HUES6 (cell line): ENCODE data around the gene PCK2.

ENCODE experiments used
- H3K27ac ChIP-seq: 2 replicates; pipeline ENCODE4 v1.7.0; 2013; ENCODE audit warnings: low read depth, mild to moderate bottlenecking, low read length, inconsistent platforms
- H3K27me3 ChIP-seq: 2 replicates; pipeline ENCODE4 v1.6.1; 2013; ENCODE audit warnings: low read length; ENCODE audit not compliant: control insufficient read depth, insufficient read depth
- H3K36me3 ChIP-seq: 2 replicates; pipeline ENCODE4 v1.6.1; 2013; ENCODE audit warnings: low read length; ENCODE audit not compliant: control insufficient read depth, insufficient read depth
- H3K4me1 ChIP-seq: 2 replicates; pipeline ENCODE4 v1.6.1; 2013; ENCODE audit warnings: low read length; ENCODE audit not compliant: control insufficient read depth, insufficient read depth
- H3K4me3 ChIP-seq: 2 replicates; pipeline ENCODE4 v1.5.1; 2013; ENCODE audit warnings: low read depth, low read length
- H3K9ac ChIP-seq: one replicate; pipeline ENCODE4 v1.6.1; 2013; ENCODE audit warnings: mild to moderate bottlenecking, low read length
- H3K9me3 ChIP-seq: 2 replicates; pipeline ENCODE4 v1.6.1; 2013; ENCODE audit warnings: low read depth, low read length; ENCODE audit not compliant: control insufficient read depth, insufficient read depth

PCK2 gene

GRCh38 chr14:24055971-24056799 lies 37.9 kb upstream of the PCK2 start:
- peaks cover 14% of the 10 kb centered on the region for H3K4me1 ChIP-seq
- H3K36me3 ChIP-seq: no peaks in the 10 kb centered on the region
- H3K9me3 ChIP-seq: no peaks in the 10 kb centered on the region
- H3K27ac ChIP-seq: no peak overlapping the region
- no peak overlapping the region for H3K4me3 ChIP-seq
- peaks cover 30% of the 10 kb centered on the region; the same call in 1 of the 2 replicates for H3K27me3 ChIP-seq
- no peak overlapping the region for H3K9ac ChIP-seq

DNA sequence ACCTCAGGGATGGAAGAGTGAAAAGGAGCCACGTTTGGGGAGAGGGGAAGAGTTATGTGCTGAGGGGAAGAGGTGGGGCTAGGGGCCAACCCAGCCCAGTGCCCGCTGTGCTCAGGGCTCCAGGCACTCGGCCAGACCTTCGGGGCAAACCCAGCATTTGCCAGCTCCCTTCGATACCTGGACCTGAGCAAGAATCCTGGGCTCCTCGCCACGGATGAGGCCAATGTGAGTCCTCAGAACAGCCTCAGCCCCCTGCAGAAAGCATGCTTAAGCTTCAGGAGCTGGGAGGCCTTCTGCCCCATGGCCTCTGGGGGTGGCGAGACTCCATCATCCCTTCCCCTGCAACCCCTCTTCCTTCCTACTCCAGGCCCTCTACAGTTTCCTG lies 37.3 kb upstream of the PCK2 start:
- H3K9ac ChIP-seq: no peak overlapping the region

GRCh38 chr14:24057271-24057670 lies 36.8 kb upstream of the PCK2 start:
- Histone ChIP-seq H3K4me3 (no peak overlapping the region), H3K4me1 (peaks cover 10% of the 10 kb centered on the region; the same call in 1 of the 2 replicates), H3K27me3 (peaks cover 20% of the 10 kb centered on the region; the same call in 1 of the 2 replicates), H3K9ac (no peak overlapping the region), H3K36me3 (no peaks in the 10 kb centered on the region), H3K27ac (no peak overlapping the region), H3K9me3 (no peaks in the 10 kb centered on the region)

More for the DNA sequence above, 37.3 kb upstream of the PCK2 start:
- no peak overlapping the region for H3K4me3 ChIP-seq
- peaks cover 24% of the 10 kb centered on the region; the same call in 1 of the 2 replicates for H3K27me3 ChIP-seq
- H3K4me1 ChIP-seq: peaks cover 10% of the 10 kb centered on the region; the same call in 1 of the 2 replicates
- H3K9me3 ChIP-seq: no peaks in the 10 kb centered on the region
- no peak overlapping the region for H3K27ac ChIP-seq
- H3K36me3 ChIP-seq: no peaks in the 10 kb centered on the region

DNA sequence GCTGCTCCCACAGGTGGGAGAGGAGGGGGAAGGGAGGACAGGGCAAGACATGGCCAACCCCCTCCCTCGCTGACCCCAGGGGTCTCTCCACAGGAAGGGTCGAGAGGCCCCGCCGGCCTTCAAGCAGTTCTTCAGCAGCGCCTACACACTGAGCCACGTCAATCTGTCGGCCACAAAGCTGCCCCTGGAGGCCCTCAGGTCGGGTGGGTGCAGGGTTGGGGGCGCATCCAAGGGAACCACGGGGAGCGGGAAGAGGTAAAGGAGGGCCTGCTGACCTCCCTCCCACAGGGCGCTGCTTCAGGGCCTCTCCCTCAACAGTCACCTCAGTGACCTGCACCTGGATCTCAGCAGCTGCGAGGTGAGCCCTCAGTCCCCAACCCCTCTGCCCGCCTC lies 36.2 kb upstream of the PCK2 start:
- Histone ChIP-seq H3K9ac (no peak overlapping the region), H3K27me3 (peaks cover 16% of the 10 kb centered on the region; the same call in 1 of the 2 replicates), H3K4me3 (no peak overlapping the region), H3K36me3 (no peaks in the 10 kb centered on the region), H3K27ac (no peak overlapping the region), H3K9me3 (no peaks in the 10 kb centered on the region), H3K4me1 (peaks cover 6% of the 10 kb centered on the region; the same call in 1 of the 2 replicates)

DNA sequence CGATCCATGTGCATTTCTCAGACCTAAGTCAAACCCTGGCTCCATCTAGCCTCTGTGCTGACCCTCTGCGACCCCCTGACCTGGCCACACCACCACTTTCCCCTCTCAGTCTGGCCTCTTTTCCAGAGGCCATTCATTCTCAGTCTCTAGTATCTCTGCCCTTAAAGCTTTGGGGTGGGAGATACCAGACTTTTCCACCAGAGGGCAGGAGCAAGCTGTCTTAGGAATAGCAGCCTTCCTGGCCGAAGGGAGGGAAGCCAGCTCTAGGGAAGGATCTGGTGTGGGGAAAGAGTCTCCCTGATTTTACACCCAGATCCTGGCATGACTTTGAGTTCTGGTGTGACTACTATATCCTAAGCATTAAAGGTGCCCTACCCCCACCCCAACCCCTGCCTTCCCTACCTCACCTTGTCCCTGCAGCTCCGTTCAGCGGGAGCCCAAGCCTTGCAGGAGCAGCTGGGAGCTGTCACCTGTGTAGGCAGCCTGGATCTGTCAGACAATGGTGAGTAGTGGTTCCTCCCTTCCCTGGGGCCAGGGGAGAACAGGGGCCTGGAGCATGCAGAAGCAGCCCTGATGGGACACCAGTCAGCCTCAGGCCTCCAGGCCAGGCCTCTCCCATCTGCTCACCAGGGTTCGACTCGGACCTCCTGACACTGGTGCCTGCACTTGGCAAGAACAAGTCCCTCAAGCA lies 35.7 kb upstream of the PCK2 start:
- Histone ChIP-seq H3K9ac (no peak overlapping the region), H3K27ac (no peak overlapping the region), H3K9me3 (no peaks in the 10 kb centered on the region), H3K27me3 (peaks cover 12% of the 10 kb centered on the region; the same call in 1 of the 2 replicates), H3K36me3 (no peaks in the 10 kb centered on the region), H3K4me3 (no peak overlapping the region), H3K4me1 (peaks cover 5% of the 10 kb centered on the region; the same call in 1 of the 2 replicates)

DNA sequence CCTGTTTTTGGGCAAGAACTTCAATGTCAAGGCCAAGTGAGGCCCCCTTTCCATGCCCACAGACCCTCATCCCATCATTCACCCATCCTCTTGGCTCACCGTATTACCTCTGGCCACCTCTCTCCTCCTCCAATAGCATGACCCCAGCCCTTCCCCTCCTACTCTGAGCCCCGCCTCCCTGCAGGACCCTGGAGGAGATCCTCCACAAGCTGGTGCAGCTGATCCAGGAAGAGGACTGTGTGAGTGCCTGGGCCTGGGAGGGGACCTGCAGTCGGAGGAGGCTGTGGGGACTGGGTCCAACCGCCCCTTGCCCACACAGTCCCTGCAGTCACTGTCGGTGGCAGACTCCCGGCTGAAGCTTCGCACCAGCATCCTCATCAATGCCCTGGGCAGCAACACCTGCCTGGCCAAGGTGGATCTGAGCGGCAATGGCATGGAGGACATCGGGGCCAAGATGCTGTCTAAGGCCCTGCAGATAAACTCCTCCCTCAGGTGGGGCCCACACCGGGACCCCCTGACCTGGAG lies 35.1 kb upstream of the PCK2 start:
- H3K27ac ChIP-seq: no peak overlapping the region
- no peaks in the 10 kb centered on the region for H3K36me3 ChIP-seq
- H3K4me3 ChIP-seq: no peak overlapping the region
- H3K9me3 ChIP-seq: no peaks in the 10 kb centered on the region
- H3K4me1 ChIP-seq: peaks cover 5% of the 10 kb centered on the region; the same call in 1 of the 2 replicates
- H3K9ac ChIP-seq: no peak overlapping the region
- peaks cover 8% of the 10 kb centered on the region; the same call in 1 of the 2 replicates for H3K27me3 ChIP-seq

DNA sequence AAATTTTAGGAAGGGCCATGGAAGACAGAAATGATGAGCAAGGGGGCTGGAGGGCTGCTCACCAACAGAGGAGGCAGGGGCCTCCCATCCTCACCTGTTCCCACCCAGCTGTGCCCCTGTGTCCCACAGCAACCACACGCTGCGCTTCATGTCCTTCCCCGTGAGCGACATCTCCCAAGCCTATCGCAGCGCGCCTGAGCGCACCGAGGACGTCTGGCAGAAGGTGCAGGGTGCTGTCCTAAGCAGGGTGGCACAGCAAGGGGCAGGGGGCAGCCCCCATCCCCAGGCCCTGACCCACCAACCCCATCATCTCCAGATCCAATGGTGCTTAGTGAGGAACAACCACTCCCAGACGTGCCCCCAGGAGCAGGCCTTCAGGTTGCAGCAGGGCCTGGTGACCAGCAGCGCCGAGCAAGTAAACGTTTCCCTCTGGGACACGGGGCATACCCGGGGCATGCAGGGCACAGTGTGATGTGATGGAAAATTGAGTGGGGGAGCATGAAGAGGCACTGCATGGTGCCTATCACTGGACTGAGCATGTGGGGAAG lies 34.2 kb upstream of the PCK2 start:
- no peak overlapping the region for H3K9ac ChIP-seq
- peaks cover 5% of the 10 kb centered on the region; the same call in 1 of the 2 replicates for H3K4me1 ChIP-seq
- no peaks in the 10 kb centered on the region for H3K36me3 ChIP-seq
- H3K27ac ChIP-seq: no peak overlapping the region
- H3K9me3 ChIP-seq: no peaks in the 10 kb centered on the region
- H3K27me3 ChIP-seq: peaks cover 3% of the 10 kb centered on the region; the same call in 1 of the 2 replicates
- H3K4me3 ChIP-seq: no peak overlapping the region

DNA sequence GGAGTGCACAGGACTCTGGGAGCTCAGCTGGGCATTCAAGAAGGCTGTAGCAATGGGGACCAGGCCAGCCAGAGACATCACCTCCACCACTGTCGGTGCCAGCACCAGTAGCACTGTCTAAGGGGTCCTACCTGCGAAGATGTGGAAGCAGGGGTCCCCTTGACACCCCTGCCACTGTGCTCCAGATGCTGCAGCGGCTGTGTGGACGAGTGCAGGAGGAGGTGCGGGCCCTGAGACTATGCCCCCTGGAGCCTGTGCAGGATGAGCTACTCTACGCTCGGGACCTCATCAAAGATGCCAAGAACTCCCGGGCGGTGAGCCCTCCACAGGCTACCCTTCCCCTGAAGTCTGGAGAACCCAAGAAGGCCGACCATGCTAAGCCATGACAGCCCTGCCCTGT lies 33.7 kb upstream of the PCK2 start:
- Histone ChIP-seq H3K36me3 (no peaks in the 10 kb centered on the region), H3K4me1 (peaks cover 5% of the 10 kb centered on the region; the same call in 1 of the 2 replicates), H3K9ac (no peak overlapping the region), H3K4me3 (no peak overlapping the region), H3K9me3 (no peaks in the 10 kb centered on the region), H3K27me3 (no peaks in the 10 kb centered on the region), H3K27ac (no peak overlapping the region)

DNA sequence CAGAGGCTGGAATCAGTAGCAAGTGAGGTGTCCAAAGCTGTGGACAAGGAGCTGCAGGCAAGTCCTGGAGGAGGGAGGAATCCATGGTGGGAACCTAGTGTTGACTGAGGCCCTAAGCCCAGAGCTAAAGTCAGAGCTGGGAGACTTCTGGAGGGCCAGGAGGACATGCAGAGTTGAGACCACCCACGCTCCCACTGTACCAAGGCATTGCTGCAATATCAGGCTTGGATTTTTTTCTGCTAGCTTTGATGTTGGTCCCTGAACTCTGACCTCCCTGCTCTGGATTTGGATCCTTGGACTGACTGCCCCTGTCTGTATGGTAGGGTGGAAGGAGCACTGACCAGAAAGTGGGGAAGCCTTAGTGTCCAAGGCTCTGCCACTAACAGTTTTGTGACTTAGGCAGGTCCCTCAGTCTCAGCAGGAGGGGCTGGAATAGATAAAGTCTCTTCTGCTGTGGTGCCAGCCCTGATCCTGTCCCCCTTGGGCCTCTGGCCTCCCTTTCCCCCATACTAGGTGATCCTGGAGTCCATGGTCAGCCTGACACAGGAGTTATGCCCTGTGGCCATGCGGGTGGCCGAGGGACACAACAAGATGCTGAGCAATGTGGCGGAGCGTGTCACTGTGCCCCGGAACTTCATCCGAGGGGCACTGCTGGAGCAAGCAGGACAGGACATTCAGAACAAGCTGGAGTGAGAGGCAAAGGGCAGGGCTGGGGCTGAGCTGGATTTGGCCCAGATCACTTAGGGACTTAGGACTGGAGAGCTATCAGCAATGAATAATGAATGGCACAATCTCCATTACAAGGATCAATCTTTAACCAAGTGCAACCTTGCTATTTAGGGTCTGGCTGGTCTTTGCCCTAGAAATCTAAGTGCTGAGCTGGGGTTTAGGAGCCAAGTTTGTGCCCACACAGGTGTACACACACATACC lies 32.9 kb upstream of the PCK2 start:
- peaks cover 5% of the 10 kb centered on the region; the same call in 1 of the 2 replicates for H3K4me1 ChIP-seq
- H3K27me3 ChIP-seq: no peaks in the 10 kb centered on the region
- H3K4me3 ChIP-seq: no peak overlapping the region
- no peak overlapping the region for H3K9ac ChIP-seq
- no peak overlapping the region for H3K27ac ChIP-seq
- no peaks in the 10 kb centered on the region for H3K36me3 ChIP-seq
- H3K9me3 ChIP-seq: no peaks in the 10 kb centered on the region
